ENCODE measurements around the gene ABCB8. TPM values are rescaled to one million over a fixed set of nuclear protein-coding genes. Genes with fewer than 3 reads are reported as not detected.
A peak's percentile ranks its signal among the peaks of the same experiment; 100 is the strongest.
"Not testable (repeated sequence)": the region's sequence is repeated elsewhere in the genome, so short reads cannot be mapped to it uniquely, and the experiment has no call there.

The ABCB8 gene
- total RNA-seq, 2 experiments from 2014 or later: 50.3 to 52.4 TPM

GRCh38 chr7:151020231-151020630 lies 8.0 kb upstream of the ABCB8 start:
- no peak for DNase-seq
- Mint-ChIP-seq H3K4me3 (no peak overlapping the region), H3K27me3 (peaks cover 41% of the 10 kb centered on the region), H3K4me1 (peaks cover 25% of the 10 kb centered on the region), H3K27ac (no peak overlapping the region), H3K9me3 (ENCODE audit: low read depth) (no peaks in the 10 kb centered on the region), H3K36me3 (no peaks in the 10 kb centered on the region)
- CTCF ChIA-PET: interaction anchor here (0.7 to 7.8 kb wide), 6 partner anchors 11 to 91 kb away, joined by 3 to 66 read pairs (median 12); partner anchors contain the start of gene ABCB8
- no peak for ATAC-seq

- Mint-ChIP-seq H3K4me3 (no peak overlapping the region), H3K27ac (no peak overlapping the region), H3K4me1 (peaks cover 17% of the 10 kb centered on the region), H3K9me3 (ENCODE audit: low read depth) (no peaks in the 10 kb centered on the region), H3K27me3 (peaks cover 33% of the 10 kb centered on the region), H3K36me3 (no peaks in the 10 kb centered on the region)
- no peak for DNase-seq
- no peak for ATAC-seq
- CTCF ChIA-PET: interaction anchor here (0.7 kb wide), 1 partner anchor 13 kb away, joined by 3 read pairs; no protein-coding TSS in a partner anchor
Observed at GRCh38 chr7:151023232-151023631, 5.0 kb upstream of the ABCB8 start.

GRCh38 chr7:151024435-151025056 lies 3.7 kb upstream of the ABCB8 start, which contains the start of gene ATG9B:
TSS of gene ATG9B (minus strand) at chr7:151024494. CDS start at chr7:151024423, 71 bp downstream.
- CTCF ChIA-PET: interaction anchor here (1.0 kb wide), 1 partner anchor 17 kb away, joined by 3 read pairs; no protein-coding TSS in a partner anchor
- Mint-ChIP-seq H3K27me3 (peaks cover 24% of the 10 kb centered on the region), H3K36me3 (no peaks in the 10 kb centered on the region), H3K4me1 (peaks cover 17% of the 10 kb centered on the region), H3K9me3 (ENCODE audit: low read depth) (no peaks in the 10 kb centered on the region), H3K27ac (no peak within 1 kb of the TSS), H3K4me3 (no peak within 1 kb of the TSS)
- ATAC-seq: no peak
- no peak for DNase-seq

GRCh38 chr7:151025924-151026671 lies 2.2 kb upstream of the ABCB8 start:
- Mint-ChIP-seq H3K9me3 (ENCODE audit: low read depth) (no peaks in the 10 kb centered on the region), H3K27me3 (peaks cover 8% of the 10 kb centered on the region), H3K27ac (peak overlapping the region; percentile 13), H3K4me3 (no peak overlapping the region), H3K4me1 (peaks cover 20% of the 10 kb centered on the region), H3K36me3 (no peaks in the 10 kb centered on the region)
- CTCF ChIA-PET: interaction anchor here (0.6 to 0.9 kb wide), 3 partner anchors 17 to 100 kb away, joined by 3 read pairs; no protein-coding TSS in a partner anchor
- no peak for DNase-seq
- ATAC-seq: no peak

GRCh38 chr7:151026771-151027727 lies 1.2 kb upstream of the ABCB8 start:
- H3K9me3 Mint-ChIP-seq (ENCODE audit: low read depth); H3K36me3 Mint-ChIP-seq; H3K27me3 Mint-ChIP-seq; ATAC-seq; DNase-seq: not testable (repeated sequence)
- CTCF ChIA-PET: interaction anchor here (0.9 to 7.2 kb wide), 9 partner anchors 9 to 149 kb away, joined by 3 to 66 read pairs (median 7); partner anchors contain the start of gene TMUB1
- Mint-ChIP-seq H3K4me3 (peak overlapping the region; percentile 88), H3K4me1 (peaks cover 20% of the 10 kb centered on the region), H3K27ac (peak overlapping the region; percentile 95)

- DNase-seq; ATAC-seq; H3K27me3 Mint-ChIP-seq; H3K36me3 Mint-ChIP-seq; H3K9me3 Mint-ChIP-seq (ENCODE audit: low read depth): not testable (repeated sequence)
- peaks cover 20% of the 10 kb centered on the region for H3K4me1 Mint-ChIP-seq
- CTCF ChIA-PET: interaction anchor here (0.8 to 7.2 kb wide), 17 partner anchors 9 to 708 kb away, joined by 3 to 66 read pairs (median 5); partner anchors contain the start of genes CHPF2, FASTK and TMUB1
- H3K27ac Mint-ChIP-seq: peak overlapping the region; percentile 95
- peak overlapping the region; percentile 88 for H3K4me3 Mint-ChIP-seq
Observed at GRCh38 chr7:151027728-151028130, 521 bp upstream of the ABCB8 start.

GRCh38 chr7:151028948-151029501 lies 775 bp downstream of the ABCB8 start:
- Mint-ChIP-seq H3K4me1 (peaks cover 20% of the 10 kb centered on the region), H3K9me3 (ENCODE audit: low read depth) (no peaks in the 10 kb centered on the region), H3K27ac (peak overlapping the region; percentile 95), H3K27me3 (no peaks in the 10 kb centered on the region), H3K36me3 (no peaks in the 10 kb centered on the region), H3K4me3 (peak overlapping the region; percentile 88)
- DNase-seq (no peak), ATAC-seq (no peak)
- CTCF ChIA-PET: interaction anchor here (1.0 to 7.2 kb wide), 17 partner anchors 11 to 151 kb away, joined by 3 to 66 read pairs (median 6); partner anchors contain the start of genes CDK5, FASTK and TMUB1

- ATAC-seq: no peak
- CTCF ChIA-PET: interaction anchor here (7.2 kb wide), 1 partner anchor 13 kb away, joined by 66 read pairs; no protein-coding TSS in a partner anchor
- Mint-ChIP-seq H3K4me3 (no peak overlapping the region), H3K27me3 (no peaks in the 10 kb centered on the region), H3K4me1 (peaks cover 20% of the 10 kb centered on the region), H3K27ac (no peak overlapping the region), H3K36me3 (no peaks in the 10 kb centered on the region), H3K9me3 (ENCODE audit: low read depth) (no peaks in the 10 kb centered on the region)
- no peak for DNase-seq
Observed at GRCh38 chr7:151031011-151031410, 2.8 kb downstream of the ABCB8 start.

GRCh38 chr7:151032936-151033863 lies 5.0 kb downstream of the ABCB8 start:
- peaks cover 13% of the 10 kb centered on the region for H3K4me1 Mint-ChIP-seq
- H3K9me3 Mint-ChIP-seq (ENCODE audit: low read depth): no peaks in the 10 kb centered on the region
- ATAC-seq (no peak), DNase-seq (no peak)
- CTCF ChIA-PET: interaction anchor here (0.9 to 7.2 kb wide), 5 partner anchors 15 to 80 kb away, joined by 3 to 66 read pairs (median 3); partner anchors contain the start of gene SLC4A2
- no peak overlapping the region for H3K4me3 Mint-ChIP-seq
- no peaks in the 10 kb centered on the region for H3K36me3 Mint-ChIP-seq
- H3K27me3 Mint-ChIP-seq: no peaks in the 10 kb centered on the region
- H3K27ac Mint-ChIP-seq: no peak overlapping the region

GRCh38 chr7:151033864-151034249 lies 5.6 kb downstream of the ABCB8 start:
- no peak for ATAC-seq
- CTCF ChIA-PET: interaction anchor here (1.4 to 7.2 kb wide), 3 partner anchors 16 to 77 kb away, joined by 3 to 66 read pairs (median 10); partner anchors contain the start of gene SLC4A2

GRCh38 chr7:151034312-151035025 lies 6.2 kb downstream of the ABCB8 start:
- no peaks in the 10 kb centered on the region for H3K36me3 Mint-ChIP-seq
- H3K27ac Mint-ChIP-seq: no peak overlapping the region
- ATAC-seq: no peak
- no peak overlapping the region for H3K4me3 Mint-ChIP-seq
- CTCF ChIA-PET: interaction anchor here (2.1 to 7.2 kb wide), 2 partner anchors 16 to 76 kb away, joined by 10 to 66 read pairs; no protein-coding TSS in a partner anchor
- H3K27me3 Mint-ChIP-seq: no peaks in the 10 kb centered on the region
- no peak for DNase-seq
- no peaks in the 10 kb centered on the region for H3K9me3 Mint-ChIP-seq (ENCODE audit: low read depth)
- peaks cover 14% of the 10 kb centered on the region for H3K4me1 Mint-ChIP-seq

More at GRCh38 chr7:151033864-151034249, 5.6 kb downstream of the ABCB8 start:
- H3K36me3 Mint-ChIP-seq: no peaks in the 10 kb centered on the region
- no peak overlapping the region for H3K4me3 Mint-ChIP-seq
- no peak overlapping the region for H3K27ac Mint-ChIP-seq
- H3K4me1 Mint-ChIP-seq: peaks cover 14% of the 10 kb centered on the region
- no peaks in the 10 kb centered on the region for H3K9me3 Mint-ChIP-seq (ENCODE audit: low read depth)
- DNase-seq: no peak
- H3K27me3 Mint-ChIP-seq: no peaks in the 10 kb centered on the region

All from activated CD8-positive, alpha-beta memory T cell treated with anti-CD3 and anti-CD28 coated beads, Interleukin-2, amount 10 ng/mL, durations not matched to agents 7 days and 5 days (primary cell).